Adrenal gland (tissue), 12 donors: ENCODE data around the gene CPA4. TPM values are rescaled to one million over a fixed set of nuclear protein-coding genes. Genes with fewer than 3 reads are reported as not detected.

Source experiments
- DNase-seq, 7 donors: peaks; one replicate each; pipeline ENCODE4 v3.0.0-alpha.2; 2019 to 2020
- H3K27ac ChIP-seq, 5 donors: fragments of 200-600 bp; sonication (generic) in 4 of 5; 1 replicate in 3 of 5; 2 replicates in 2 of 5; pipeline versions ENCODE4 v1.5.1 to v1.8.0; 2016 to 2020; ENCODE audit warnings: mild to moderate bottlenecking in 1 of 5
- H3K27me3 ChIP-seq: fragments of 200-600 bp; 2 replicates; pipeline ENCODE4 v1.8.0; 2021
- H3K36me3 ChIP-seq, 2 donors: fragments of 200-600 bp; replicated peaks in 1 of 2; 1 replicate in 1 of 2; 2 replicates in 1 of 2; pipeline versions ENCODE4 v1.5.1 to v1.8.0; 2018 to 2022
- H3K4me1 ChIP-seq, 2 donors: fragments of 200-600 bp; replicated peaks in 1 of 2; 1 replicate in 1 of 2; 2 replicates in 1 of 2; pipeline versions ENCODE4 v1.5.1 to v1.8.0; 2018 to 2021
- H3K4me3 ChIP-seq, 4 donors: fragments of 200-600 bp; sonication (generic) in 3 of 4; one replicate each; pipeline ENCODE4 v1.5.1; 2016 to 2018
- H3K9me3 ChIP-seq, 3 donors: fragments of 200-600 bp; sonication (generic) in 1 of 3; replicated peaks in 1 of 3; 1 replicate in 2 of 3; 2 replicates in 1 of 3; pipeline versions ENCODE4 v1.5.1 to v1.8.0; 2016 to 2021
- CTCF ChIP-seq, 6 experiments: fragments of 450-650 bp in 4 of 6; fragments of 200-600 bp in 2 of 6; sonication (generic) in 1 of 6; IDR thresholded peaks; 1 replicate in 5 of 6; 2 replicates in 1 of 6; pipeline versions ENCODE4 v1.5.1 to v1.8.0; 2016 to 2021; ENCODE audit warnings: antibody characterized with exemption in 6 of 6, mild to moderate bottlenecking in 2 of 6, moderate library complexity in 1 of 6
- POLR2A ChIP-seq, 2 donors: fragments of 450-650 bp; IDR thresholded peaks; one replicate each; pipeline ENCODE4 v1.6.1; 2017; ENCODE audit warnings: antibody characterized with exemption in 2 of 2, mild to moderate bottlenecking in 2 of 2, moderate library complexity in 1 of 2
- WGBS, 4 donors: extraction: QIAGEN DNeasy Blood & Tissue Kit in 2 of 4; methylation state at CpG; one replicate each; pipeline versions ENCODE4 v1.1.5 to v1.1.7; 2013 to 2017; 5-methylcytosine and 5-hydroxymethylcytosine counted together
- intact Hi-C, 2 donors: fragments of 100-400 bp; cut with DNase I; formaldehyde crosslinking; loops; one replicate each; pipeline versions ENCODE4 v1.14.1 to v1.15.0; 2022 to 2023
- polyA plus RNA-seq, 3 donors: library from polyadenylated mRNA; stranded (reverse); fragments of 200-250 nt in 2 of 3; fragments of 350-450 nt in 1 of 3; fragmentation: Illumina TruSeq in 1 of 3; extraction: RNeasy Lipid Tissue Mini Kit (QIAGEN cat#74804) in 1 of 3; gene quantifications; one replicate each; pipeline ENCODE4 v1.2.3, GENCODE V29; 2013 to 2014
- total RNA-seq, 9 donors: library from RNA; depleted of rRNA in 4 of 9; stranded (reverse); fragments of >200 nt in 4 of 9; fragments of 120-200 nt in 1 of 9; fragmentation: NEBNext Ultra II Directional in 1 of 9; extraction: Animal tissue kit (Norgen Biotek cat#: 25700) in 1 of 9; gene quantifications; one replicate each; pipeline versions ENCODE4 v1.1.0 to v1.2.4, GENCODE V29; 2013 to 2023
- donor health status: healthy with polysubstance abuse.
- donor health status: Bipolar disorder and iron deficiency.
- donor health status: DM: yes; HTN: yes; CAD: no.
- donor health status: DM: no; HTN: no; CAD: no.
- donor health status: DM: no; HTN: no; CAD: no.
- donor health status: DM: yes; HTN: yes; CAD: no.

Gene CPA4
- total and polyA plus RNA-seq, 12 donors, result 0.55 to 26.7 (median 2.4) TPM; not detected in 1

GRCh38 chr7:130367836-130368746 is 75.1 kb downstream of the CPA4 start:
- peak in 1 of 7 donors; percentile 15 for DNase-seq
- Histone ChIP-seq H3K4me3 (no peak overlapping the region), H3K9me3 (no peaks in the 10 kb centered on the region), H3K27ac (peak overlapping the region in 3 of 5 donors; percentile 56 to 95 (median 87)), H3K4me1 (peaks cover 13 to 64% of the 10 kb centered on the region in 2 donors), H3K27me3 (no peaks in the 10 kb centered on the region), H3K36me3 (no peaks in the 10 kb centered on the region)
- intact Hi-C loops, result no loop called here
- 91 to 95% (median 92%) methylated on average over 10 to 19 of the region's 19 CpGs for WGBS, 4 donors
- TF ChIP-seq POLR2A (IDR thresholded peaks at IDR 0.05), result no peak
- no peak for TF ChIP-seq CTCF (IDR thresholded peaks at IDR 0.05)

DNA sequence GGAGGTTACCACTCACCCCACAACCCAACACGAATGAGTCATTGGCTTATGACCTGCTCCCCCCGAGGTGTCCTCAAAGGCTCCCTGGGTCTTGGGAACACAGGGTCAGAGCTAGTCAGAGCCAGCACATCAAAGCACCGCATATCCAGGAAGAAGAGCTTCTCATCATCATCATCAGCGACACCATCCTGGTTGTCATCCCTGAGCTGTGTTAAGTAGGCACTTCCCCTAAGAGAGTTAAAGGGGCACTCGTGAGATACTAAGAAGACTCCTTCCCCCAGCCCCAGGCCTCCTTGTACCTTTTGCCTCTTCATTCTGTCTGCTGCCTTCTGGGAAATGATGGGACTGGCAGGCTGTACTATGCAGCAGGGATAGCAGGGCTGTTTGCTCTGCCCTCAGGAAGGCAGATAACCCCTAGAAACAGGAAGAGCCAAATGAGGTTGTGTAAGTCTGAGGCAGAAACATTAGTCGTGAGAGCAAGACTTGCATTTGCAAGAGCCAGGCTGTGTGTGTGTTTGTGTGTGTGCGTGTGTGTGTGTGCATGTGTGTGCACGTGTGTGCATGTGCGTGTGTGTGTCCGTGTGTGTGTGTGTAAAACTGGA is 76.2 kb downstream of the CPA4 start:
- no peaks in the 10 kb centered on the region for H3K36me3 ChIP-seq
- 14 to 27% (median 26%) methylated on average over 9 to 10 of the region's 10 CpGs for WGBS, 4 donors
- no peak overlapping the region for H3K4me3 ChIP-seq
- TF ChIP-seq CTCF (IDR thresholded peaks at IDR 0.05) (no peak), POLR2A (IDR thresholded peaks at IDR 0.05) (no peak)
- intact Hi-C loops, result no loop called here
- peaks cover 19 to 67% of the 10 kb centered on the region in 2 donors for H3K4me1 ChIP-seq
- no peaks in the 10 kb centered on the region for H3K27me3 ChIP-seq
- DNase-seq, result peak in 6 of 7 donors; percentile 71 to 92 (median 84)
- H3K27ac ChIP-seq, result peak overlapping the region; percentile 3 to 95 (median 56)
- H3K9me3 ChIP-seq, result no peaks in the 10 kb centered on the region

DNA sequence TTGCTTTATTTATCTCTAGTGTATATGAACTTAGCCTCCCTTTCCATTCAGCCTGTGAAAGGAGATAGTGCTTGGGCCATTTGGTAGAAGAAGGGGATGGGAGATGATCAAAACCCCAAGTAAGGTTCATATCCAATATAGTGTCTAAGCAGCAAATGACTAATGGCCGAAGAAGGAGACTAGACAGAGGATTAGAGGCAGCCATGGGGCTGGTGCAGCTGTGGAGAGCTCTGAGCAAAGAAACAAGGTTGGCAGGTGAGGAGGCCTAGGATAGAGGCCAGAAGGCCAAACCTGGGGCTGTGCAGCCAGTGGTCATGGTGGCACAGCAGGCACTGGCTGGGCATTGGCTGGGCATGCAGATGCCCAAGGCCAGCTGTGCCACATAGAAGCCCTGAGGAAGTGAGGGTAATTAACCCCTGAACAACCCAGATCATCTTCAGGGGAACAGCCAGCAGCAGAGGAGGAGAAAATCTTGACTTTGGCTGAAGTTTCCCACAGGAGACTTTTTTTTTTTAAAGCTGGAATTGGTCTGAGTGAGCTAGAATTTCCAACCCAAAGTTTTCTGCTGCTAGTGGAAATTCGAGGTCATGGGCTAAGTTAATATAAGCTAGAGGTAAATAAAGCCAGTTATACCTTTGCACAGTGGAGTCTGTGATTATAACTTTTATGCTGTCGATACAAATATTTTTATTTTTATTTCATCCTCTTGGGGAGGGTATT is 77.0 kb downstream of the CPA4 start:
- H3K4me3 ChIP-seq, result no peak overlapping the region
- DNase-seq, result no peak
- H3K27ac ChIP-seq, result peak overlapping the region in 4 of 5 donors; percentile 3 to 95 (median 50)
- 47 to 73% (median 56%) methylated on average over 3 of the region's 3 CpGs for WGBS, 4 donors
- H3K4me1 ChIP-seq, result peaks cover 19 to 68% of the 10 kb centered on the region in 2 donors
- no peaks in the 10 kb centered on the region for H3K9me3 ChIP-seq
- TF ChIP-seq POLR2A (IDR thresholded peaks at IDR 0.05) (no peak), CTCF (IDR thresholded peaks at IDR 0.05) (no peak)
- H3K27me3 ChIP-seq, result no peaks in the 10 kb centered on the region
- H3K36me3 ChIP-seq, result no peaks in the 10 kb centered on the region
- intact Hi-C loops, result no loop called here

- Histone ChIP-seq H3K27ac (peak overlapping the region in 3 of 5 donors; percentile 10 to 95 (median 87)), H3K4me3 (no peak overlapping the region), H3K27me3 (no peaks in the 10 kb centered on the region), H3K4me1 (peaks cover 19 to 58% of the 10 kb centered on the region in 2 donors), H3K9me3 (no peaks in the 10 kb centered on the region), H3K36me3 (no peaks in the 10 kb centered on the region)
- intact Hi-C loops, result no loop called here
- WGBS, 4 donors, result 33 to 73% (median 59%) methylated on average over 1 to 3 of the region's 3 CpGs
- peak in 6 of 7 donors; percentile 45 to 82 (median 72) for DNase-seq
- TF ChIP-seq CTCF (IDR thresholded peaks at IDR 0.05) (no peak), POLR2A (IDR thresholded peaks at IDR 0.05) (no peak)
Measured at GRCh38 chr7:130371046-130371445, 78.1 kb downstream of the CPA4 start.
